Keratinocyte (primary cell): ENCODE measurements around the gene LOXHD1. TPM values are rescaled to one million over a fixed set of nuclear protein-coding genes. Genes with fewer than 3 reads are reported as not detected.

Experiments used
- DNase-seq: peaks from one replicate; pipeline ENCODE4 v3.0.0-alpha.2; 2011; ENCODE audit warnings: low read depth, missing footprints, low spot score
- FAIRE-seq: peaks from 2 replicates; lab custom pipeline; 2011; peaks lifted over from hg19 to GRCh38; lab: Jason Lieb, UNC
- H2AFZ ChIP-seq: 2 replicates; pipeline ENCODE4 v1.6.0; 2012; ENCODE audit warnings: low read length, control low read depth, inconsistent platforms; ENCODE audit not compliant: control insufficient read depth
- H3K27ac ChIP-seq: 2 replicates; pipeline ENCODE4 v1.5.1; 2011; ENCODE audit warnings: low read length; ENCODE audit not compliant: control insufficient read depth, insufficient read depth
- H3K27me3 ChIP-seq: 3 replicates; pipeline ENCODE4 v1.6.0; 2011; ENCODE audit warnings: low read length; ENCODE audit not compliant: control insufficient read depth, insufficient read depth; ENCODE audit errors: extremely low read depth
- H3K36me3 ChIP-seq, 2 experiments: 2 replicates in 1 of 2; 3 replicates in 1 of 2; pipeline ENCODE4 v1.5.1; 2011; ENCODE audit warnings: low read length in 2 of 2, mild to moderate bottlenecking in 1 of 2; ENCODE audit not compliant: control insufficient read depth in 2 of 2, insufficient read depth in 2 of 2; ENCODE audit errors: extremely low read depth in 1 of 2
- H3K4me1 ChIP-seq: 3 replicates; pipeline ENCODE4 v1.5.1; 2011; ENCODE audit warnings: low read length; ENCODE audit not compliant: control insufficient read depth, insufficient read depth; ENCODE audit errors: extremely low read depth
- H3K4me2 ChIP-seq: 3 replicates; pipeline ENCODE4 v1.6.0; 2011; ENCODE audit warnings: low read depth, low read length; ENCODE audit not compliant: control insufficient read depth, insufficient read depth; ENCODE audit errors: extremely low read depth
- H3K4me3 ChIP-seq, 3 experiments: fragments of 200-600 bp in 1 of 3; sonication (generic) in 1 of 3; 2 replicates in 2 of 3; 3 replicates in 1 of 3; pipeline ENCODE4 v1.5.1; 2011 to 2016; ENCODE audit warnings: low read length in 3 of 3, mild to moderate bottlenecking in 3 of 3, control low read depth in 2 of 3, inconsistent platforms in 1 of 3, low read depth in 1 of 3, mixed read lengths in 1 of 3, mixed run types in 1 of 3, moderate library complexity in 1 of 3; ENCODE audit not compliant: control insufficient read depth in 2 of 3, insufficient read depth in 2 of 3; ENCODE audit errors: extremely low read depth in 1 of 3
- H3K79me2 ChIP-seq: 2 replicates; pipeline ENCODE4 v1.6.0; 2012; ENCODE audit warnings: low read length; ENCODE audit not compliant: control insufficient read depth, insufficient read depth
- H3K9ac ChIP-seq: 3 replicates; pipeline ENCODE4 v1.6.0; 2011; ENCODE audit warnings: low read length; ENCODE audit not compliant: control insufficient read depth, insufficient read depth; ENCODE audit errors: extremely low read depth
- H3K9me1 ChIP-seq: 3 replicates; pipeline ENCODE4 v1.6.0; 2011; ENCODE audit warnings: low read length; ENCODE audit not compliant: control insufficient read depth, insufficient read depth; ENCODE audit errors: extremely low read depth
- H3K9me3 ChIP-seq: 2 replicates; pipeline ENCODE4 v1.5.1; 2012; ENCODE audit warnings: low read depth, low read length; ENCODE audit not compliant: control insufficient read depth
- H4K20me1 ChIP-seq: 3 replicates; pipeline ENCODE4 v1.6.0; 2011; ENCODE audit warnings: low read length; ENCODE audit not compliant: control insufficient read depth, insufficient read depth; ENCODE audit errors: extremely low read depth
- CTCF ChIP-seq, 3 experiments: IDR thresholded peaks in 1 of 3; conservative IDR thresholded peaks in 1 of 3; optimal IDR thresholded peaks in 1 of 3; 2 replicates in 2 of 3; 3 replicates in 1 of 3; pipeline versions ENCODE3 to v1.5.1; 2011; ENCODE audit warnings: low read length in 3 of 3, mild to moderate bottlenecking in 3 of 3, moderate library complexity in 2 of 3, control low read depth in 1 of 3, inconsistent platforms in 1 of 3; ENCODE audit not compliant: insufficient read depth in 2 of 3; ENCODE audit errors: extremely low read depth in 1 of 3
- EZH2 ChIP-seq: IDR thresholded peaks from one replicate; pipeline ENCODE4 v1.6.1; 2012; ENCODE audit warnings: inconsistent platforms, mild to moderate bottlenecking, low read length, moderate library complexity
- dilution Hi-C: fragments of 300-500 bp; cut with MboI; formaldehyde crosslinking; loops from one replicate; pipeline ENCODE4 v1.7.0; 2020; ENCODE audit warnings: low sequenced_read_pairs; ENCODE audit not compliant: extremely low pct_ligation_motif_present
- polyA plus RNA-seq, 5 experiments: library from polyadenylated mRNA; depleted of rRNA in 3 of 5; stranded (reverse) in 3 of 5; stranded (forward) in 1 of 5; unstranded in 1 of 5; fragments of >200 nt; gene quantifications; 1 replicate in 1 of 5; 2 replicates in 3 of 5; 3 replicates in 1 of 5; pipeline versions ENCODE4 v1.2.1 to v1.2.3, GENCODE V29; 2011 to 2012; ENCODE audit warnings: missing spikeins in 2 of 5, low read depth in 1 of 5, low replicate concordance in 1 of 5

LOXHD1 gene
- polyA plus RNA-seq, 1 donor (not counting 4 experiments of a cell fraction or from before 2014, with no cell fraction given): not detected

GRCh38 chr18:46470714-46471113 lies 186.3 kb downstream of the LOXHD1 start:
- no peaks in the 10 kb centered on the region for H4K20me1 ChIP-seq
- no peak for FAIRE-seq
- dilution Hi-C loops: no loop called here

GRCh38 chr18:46469186-46469915 lies 187.7 kb downstream of the LOXHD1 start:
- FAIRE-seq (no peak), DNase-seq (no peak)
- TF ChIP-seq CTCF (optimal IDR thresholded peaks at IDR 0.05 in 1 of 3, IDR thresholded peaks at IDR 0.05 in 1 of 3, conservative IDR thresholded peaks at IDR 0.05 in 1 of 3; ENCODE audit: extremely low read depth in 1 of 3, insufficient read depth in 2 of 3, low read length in 3 of 3) (no peak), EZH2 (no peak)
- dilution Hi-C loops: no loop called here
- no peaks in the 10 kb centered on the region for H3K4me1 ChIP-seq
- H3K36me3 ChIP-seq: no peaks in the 10 kb centered on the region
- no peak overlapping the region for H3K9ac ChIP-seq
- H3K4me3 ChIP-seq: no peak overlapping the region
- H4K20me1 ChIP-seq: no peaks in the 10 kb centered on the region
- H2AFZ ChIP-seq: no peak overlapping the region
- H3K79me2 ChIP-seq: no peaks in the 10 kb centered on the region
- H3K9me1 ChIP-seq: no peaks in the 10 kb centered on the region
- H3K4me2 ChIP-seq: no peak overlapping the region
- H3K27ac ChIP-seq: no peak overlapping the region
- H3K9me3 ChIP-seq: no peaks in the 10 kb centered on the region
- no peaks in the 10 kb centered on the region for H3K27me3 ChIP-seq

More at GRCh38 chr18:46470714-46471113, 186.3 kb downstream of the LOXHD1 start:
- TF ChIP-seq CTCF (optimal IDR thresholded peaks at IDR 0.05 in 1 of 3, IDR thresholded peaks at IDR 0.05 in 1 of 3, conservative IDR thresholded peaks at IDR 0.05 in 1 of 3; ENCODE audit: extremely low read depth in 1 of 3, insufficient read depth in 2 of 3, low read length in 3 of 3) (no peak), EZH2 (no peak)
- H3K27ac ChIP-seq: no peak overlapping the region
- no peak overlapping the region for H3K4me2 ChIP-seq
- H3K9me1 ChIP-seq: no peaks in the 10 kb centered on the region
- no peaks in the 10 kb centered on the region for H3K36me3 ChIP-seq
- no peak overlapping the region for H2AFZ ChIP-seq
- H3K4me1 ChIP-seq: no peaks in the 10 kb centered on the region
- H3K4me3 ChIP-seq: no peak overlapping the region
- no peaks in the 10 kb centered on the region for H3K9me3 ChIP-seq
- no peak overlapping the region for H3K9ac ChIP-seq
- no peaks in the 10 kb centered on the region for H3K27me3 ChIP-seq
- no peaks in the 10 kb centered on the region for H3K79me2 ChIP-seq
- no peak for DNase-seq
